MM.1S (cell line): ENCODE results near the gene RPS28.

Experiments used
- CTCF ChIP-seq: fragments of 300-600 bp; sonication (generic); IDR thresholded peaks from 2 replicates; pipeline ENCODE4 v1.5.1; 2016; ENCODE audit warnings: antibody characterized with exemption, low read length, mixed read lengths
- EZH2 ChIP-seq: fragments of 300-600 bp; sonication (generic); optimal IDR thresholded peaks from 2 replicates; pipeline ENCODE3; 2017; ENCODE audit warnings: low read depth, mild to moderate bottlenecking, antibody characterized with exemption, low read length, mixed read lengths
- EZH2phosphoT487 ChIP-seq: fragments of 300-600 bp; sonication (generic); IDR thresholded peaks from 2 replicates; pipeline ENCODE4 v1.6.1; 2018; ENCODE audit warnings: antibody characterized with exemption, low read length

GRCh38 chr19:8366961-8367326, 45.6 kb downstream of the RPS28 start:
- TF ChIP-seq CTCF, result no peak
- no peak for TF ChIP-seq EZH2
- no peak for TF ChIP-seq EZH2phosphoT487
